Right lobe of liver (tissue), 4 donors: ENCODE results near the gene COL16A1.

Source experiments
- POLR2A ChIP-seq: fragments of 450-650 bp; IDR thresholded peaks from one replicate; pipeline ENCODE4 v1.6.1; 2017; ENCODE audit warnings: antibody characterized with exemption, mild to moderate bottlenecking
- TF ChIP-seq, protein P1 (sequence below), 4 donors: fragments of 200-600 bp in 3 of 4; fragments of 450-650 bp in 1 of 4; IDR thresholded peaks; one replicate each; pipeline versions ENCODE4 v1.5.1 to v1.8.0; 2016 to 2022; ENCODE audit warnings: antibody characterized with exemption in 4 of 4, mild to moderate bottlenecking in 2 of 4
- donor health status: DM: no; HTN: no; CAD: no.
- donor health status: DM: no; HTN: no; CAD: no.
- donor health status: DM: no; HTN: yes; CAD: no.

- TF ChIP-seq, protein P1, sequence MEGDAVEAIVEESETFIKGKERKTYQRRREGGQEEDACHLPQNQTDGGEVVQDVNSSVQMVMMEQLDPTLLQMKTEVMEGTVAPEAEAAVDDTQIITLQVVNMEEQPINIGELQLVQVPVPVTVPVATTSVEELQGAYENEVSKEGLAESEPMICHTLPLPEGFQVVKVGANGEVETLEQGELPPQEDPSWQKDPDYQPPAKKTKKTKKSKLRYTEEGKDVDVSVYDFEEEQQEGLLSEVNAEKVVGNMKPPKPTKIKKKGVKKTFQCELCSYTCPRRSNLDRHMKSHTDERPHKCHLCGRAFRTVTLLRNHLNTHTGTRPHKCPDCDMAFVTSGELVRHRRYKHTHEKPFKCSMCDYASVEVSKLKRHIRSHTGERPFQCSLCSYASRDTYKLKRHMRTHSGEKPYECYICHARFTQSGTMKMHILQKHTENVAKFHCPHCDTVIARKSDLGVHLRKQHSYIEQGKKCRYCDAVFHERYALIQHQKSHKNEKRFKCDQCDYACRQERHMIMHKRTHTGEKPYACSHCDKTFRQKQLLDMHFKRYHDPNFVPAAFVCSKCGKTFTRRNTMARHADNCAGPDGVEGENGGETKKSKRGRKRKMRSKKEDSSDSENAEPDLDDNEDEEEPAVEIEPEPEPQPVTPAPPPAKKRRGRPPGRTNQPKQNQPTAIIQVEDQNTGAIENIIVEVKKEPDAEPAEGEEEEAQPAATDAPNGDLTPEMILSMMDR (IDR thresholded peaks at IDR 0.05), result no peak
- TF ChIP-seq POLR2A, result no peak
Measured at GRCh38 chr1:31617218-31617915, 86.5 kb downstream of the COL16A1 start, which contains the start of gene HCRTR1.
